Gastrocnemius medialis (tissue), 4 donors: ENCODE measurements around the gene BCL2L12. TPM values are rescaled to one million over a fixed set of nuclear protein-coding genes. Genes with fewer than 3 reads are reported as not detected.

Source experiments
- ATAC-seq, 2 donors: fragments of 150-250 bp; one replicate each; pipeline ENCODE4 v1.9.1; 2016
- DNase-seq, 2 donors: peaks; one replicate each; pipeline ENCODE4 v3.0.0-alpha.2; 2019
- H3K27ac ChIP-seq, 4 donors: fragments of 200-600 bp; sonication (generic); 1 replicate in 1 of 4; 2 replicates in 3 of 4; pipeline ENCODE4 v1.5.1; 2016 to 2018; ENCODE audit warnings: mild to moderate bottlenecking in 2 of 4, moderate library complexity in 1 of 4
- H3K27me3 ChIP-seq, 3 donors: fragments of 200-600 bp; sonication (generic) in 2 of 3; 1 replicate in 1 of 3; 2 replicates in 2 of 3; pipeline versions ENCODE4 v1.5.1 to v1.6.0; 2016 to 2019; ENCODE audit warnings: mild to moderate bottlenecking in 1 of 3, moderate library complexity in 1 of 3
- H3K36me3 ChIP-seq, 2 donors: fragments of 200-600 bp; sonication (generic) in 1 of 2; one replicate each; pipeline ENCODE4 v1.5.1; 2017 to 2018
- H3K4me1 ChIP-seq, 2 donors: fragments of 200-600 bp; sonication (generic) in 1 of 2; one replicate each; pipeline ENCODE4 v1.5.1; 2016 to 2017; ENCODE audit warnings: mild to moderate bottlenecking in 2 of 2
- H3K4me3 ChIP-seq, 4 donors: fragments of 200-600 bp; sonication (generic) in 3 of 4; 1 replicate in 1 of 4; 2 replicates in 3 of 4; pipeline ENCODE4 v1.5.1; 2016 to 2019; ENCODE audit warnings: mild to moderate bottlenecking in 2 of 4
- H3K9me3 ChIP-seq, 3 donors: fragments of 200-600 bp; sonication (generic) in 2 of 3; 1 replicate in 1 of 3; 2 replicates in 2 of 3; pipeline ENCODE4 v1.5.1; 2016 to 2019
- CTCF ChIP-seq, 5 experiments: fragments of 450-650 bp in 3 of 5; fragments of 200-600 bp in 2 of 5; sonication (generic) in 2 of 5; IDR thresholded peaks in 4 of 5; conservative IDR thresholded peaks in 1 of 5; 1 replicate in 4 of 5; 2 replicates in 1 of 5; pipeline ENCODE4 v1.5.1; 2016 to 2019; ENCODE audit warnings: antibody characterized with exemption in 5 of 5, mild to moderate bottlenecking in 3 of 5, moderate library complexity in 3 of 5
- POLR2A ChIP-seq, 2 donors: fragments of 450-650 bp; IDR thresholded peaks; one replicate each; pipeline ENCODE4 v1.6.1; 2017; ENCODE audit warnings: antibody characterized with exemption in 2 of 2, mild to moderate bottlenecking in 2 of 2, moderate library complexity in 2 of 2
- in situ Hi-C, 4 donors: fragments of 200-750 bp; cut with MboI; loops; one replicate each; pipeline versions ENCODE4 v1.15.0 to v1.8.0; 2017; ENCODE audit warnings: low sequenced_read_pairs in 4 of 4
- intact Hi-C: fragments of 100-400 bp; cut with DNase I; formaldehyde crosslinking; loops from one replicate; pipeline ENCODE4 v1.15.1; 2023; ENCODE audit warnings: low total_unique reads
- total RNA-seq, 4 donors: library from RNA; depleted of rRNA; stranded (reverse); fragments of >200 nt; gene quantifications; one replicate each; pipeline versions ENCODE4 v1.1.0 to v1.2.3, GENCODE V29; 2016

The BCL2L12 gene
- total RNA-seq, 4 donors from 2014 or later = 10.7 to 12.9 (median 11.8) TPM

- in situ Hi-C loops = loop anchor here in 1 of 4 donors (10.0 kb wide), 1 partner anchor 86 kb away; no protein-coding TSS in a partner anchor
- H3K4me3 ChIP-seq = no peak overlapping the region
- H3K27me3 ChIP-seq = no peaks in the 10 kb centered on the region
- no peak for DNase-seq
- peaks cover 8 to 17% of the 10 kb centered on the region in 2 donors for H3K4me1 ChIP-seq
- TF ChIP-seq POLR2A (IDR thresholded peaks at IDR 0.05) = no peak
- ATAC-seq = no peak
- no peak overlapping the region for H3K27ac ChIP-seq
- intact Hi-C loops = no loop called here
- H3K9me3 ChIP-seq = no peaks in the 10 kb centered on the region
- H3K36me3 ChIP-seq = peaks cover 0 to 69% of the 10 kb centered on the region in 2 donors
These were observed 5.3 kb upstream of the BCL2L12 start for GRCh38 chr19:49660338-49660961.

GRCh38 chr19:49662011-49662410 lies 3.7 kb upstream of the BCL2L12 start:
- no peak for DNase-seq
- Histone ChIP-seq H3K27me3 (no peaks in the 10 kb centered on the region), H3K9me3 (no peaks in the 10 kb centered on the region), H3K36me3 (peaks cover 0 to 53% of the 10 kb centered on the region in 2 donors), H3K4me1 (peaks cover 16 to 23% of the 10 kb centered on the region in 2 donors), H3K27ac (no peak overlapping the region), H3K4me3 (no peak overlapping the region)
- TF ChIP-seq CTCF (IDR thresholded peaks at IDR 0.05 in 4 of 5, conservative IDR thresholded peaks at IDR 0.05 in 1 of 5) (no peak), POLR2A (IDR thresholded peaks at IDR 0.05) (no peak)
- no peak for ATAC-seq
- intact Hi-C loops = no loop called here
- in situ Hi-C loops = loop anchor here in 1 of 4 donors (10.0 kb wide), 1 partner anchor 87 kb away; no protein-coding TSS in a partner anchor

DNA sequence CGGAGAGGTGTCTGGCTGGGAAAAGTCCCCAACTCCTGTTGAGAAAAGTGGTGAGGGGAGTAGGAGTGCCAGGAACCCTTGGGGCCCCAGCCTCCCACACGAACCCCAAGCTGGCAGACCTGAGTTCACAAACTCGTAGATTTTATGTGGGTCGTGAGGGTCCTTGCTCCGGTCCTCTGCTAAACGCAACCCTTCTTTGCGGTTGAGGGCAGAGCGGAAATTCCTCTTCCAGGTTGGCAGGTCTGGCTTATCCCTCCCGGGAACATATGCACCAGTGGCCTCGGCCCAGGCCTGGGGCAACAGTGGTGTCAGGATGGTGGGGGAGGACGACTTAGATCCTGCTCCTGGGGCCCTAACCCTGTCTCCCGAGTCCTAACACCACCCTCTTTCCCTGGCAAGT lies 2.5 kb upstream of the BCL2L12 start:
- intact Hi-C loops = no loop called here
- no peak for TF ChIP-seq CTCF (IDR thresholded peaks at IDR 0.05 in 4 of 5, conservative IDR thresholded peaks at IDR 0.05 in 1 of 5)
- TF ChIP-seq POLR2A (IDR thresholded peaks at IDR 0.05) = no peak
- Histone ChIP-seq H3K36me3 (peaks cover 0 to 41% of the 10 kb centered on the region in 2 donors), H3K27me3 (no peaks in the 10 kb centered on the region), H3K4me3 (no peak overlapping the region), H3K4me1 (peaks cover 16 to 23% of the 10 kb centered on the region in 2 donors), H3K27ac (no peak overlapping the region), H3K9me3 (no peaks in the 10 kb centered on the region)
- in situ Hi-C loops = loop anchor here in 1 of 4 donors (10.0 kb wide), 1 partner anchor 88 kb away; no protein-coding TSS in a partner anchor
- DNase-seq (no peak), ATAC-seq (no peak)

DNA sequence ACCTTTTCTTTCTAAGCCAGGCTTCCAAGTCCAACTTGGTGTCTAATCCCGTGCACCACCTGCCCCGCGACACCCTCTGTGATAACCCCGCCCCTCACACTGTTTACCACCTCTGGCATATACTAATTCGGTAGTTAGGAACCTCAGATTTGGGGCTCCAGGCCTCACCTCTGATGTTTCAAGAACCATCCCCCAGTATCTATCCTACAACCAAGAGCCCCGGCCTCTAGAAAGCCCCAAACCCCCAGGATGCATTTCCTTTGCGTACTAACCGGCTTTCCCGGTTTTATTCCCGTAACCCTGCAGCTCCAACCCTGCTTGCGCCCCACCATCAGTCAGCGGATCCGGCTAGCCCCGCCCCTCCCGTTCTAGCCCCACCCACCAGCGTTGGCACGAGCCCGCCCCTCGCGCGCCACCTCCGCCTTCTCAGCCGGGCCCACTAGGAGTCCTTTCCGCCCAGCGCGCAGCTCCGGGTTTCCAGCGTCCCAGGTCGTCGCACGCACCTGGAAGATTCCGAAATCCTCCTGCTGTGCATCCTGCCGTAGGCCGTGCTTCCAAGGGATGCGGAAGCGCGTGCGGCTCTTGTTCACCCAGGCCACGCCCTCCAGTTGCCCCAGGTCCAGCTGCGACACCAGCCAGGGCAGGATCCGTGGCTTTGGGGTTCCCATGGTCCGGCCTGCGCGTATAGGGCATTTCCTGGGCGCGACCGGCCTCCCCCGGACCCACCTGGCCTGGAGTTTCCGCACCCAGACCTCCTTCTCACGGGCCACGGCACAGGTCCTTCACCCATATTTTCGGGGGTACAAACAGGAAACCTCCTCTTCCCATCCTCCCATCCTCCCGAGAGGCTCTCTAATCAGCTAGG lies 1.3 kb upstream of the BCL2L12 start:
- peak; percentile 75 to 83 for DNase-seq
- H3K4me1 ChIP-seq = peaks cover 16 to 23% of the 10 kb centered on the region in 2 donors
- in situ Hi-C loops = loop anchor here in 1 of 4 donors (10.0 kb wide), 1 partner anchor 90 kb away; no protein-coding TSS in a partner anchor
- H3K27ac ChIP-seq = peak overlapping the region; percentile 81 to 88 (median 87)
- ATAC-seq = peak; percentile 61 to 66
- H3K27me3 ChIP-seq = no peaks in the 10 kb centered on the region
- H3K4me3 ChIP-seq = peak overlapping the region; percentile 70 to 81 (median 72)
- H3K36me3 ChIP-seq = peaks cover 0 to 29% of the 10 kb centered on the region in 2 donors
- TF ChIP-seq CTCF (IDR thresholded peaks at IDR 0.05 in 4 of 5, conservative IDR thresholded peaks at IDR 0.05 in 1 of 5) = peak in 4 of 5 experiments; percentile 15 to 58 (median 36)
- TF ChIP-seq POLR2A (IDR thresholded peaks at IDR 0.05) = peak; percentile 44 to 52
- H3K9me3 ChIP-seq = no peaks in the 10 kb centered on the region
- intact Hi-C loops = loop anchor here (1.0 kb wide), 1 partner anchor 22 kb away; the partner anchor contains the start of gene SCAF1

DNA sequence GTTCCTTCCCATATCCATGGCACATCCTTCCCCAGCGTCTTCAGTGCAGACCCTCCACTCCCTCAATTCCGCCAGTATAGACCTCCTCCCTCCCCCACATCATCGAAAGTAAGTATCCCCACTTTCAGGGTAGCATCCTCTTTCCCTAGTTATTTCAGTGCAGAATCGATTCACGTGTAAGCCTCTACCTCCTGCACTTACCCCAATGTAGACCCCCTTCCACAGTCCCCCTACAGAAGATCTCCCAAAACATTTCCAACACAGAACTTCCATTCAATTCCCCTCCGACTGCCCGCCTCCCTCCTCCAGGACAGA lies 740 bp upstream of the BCL2L12 start:
- in situ Hi-C loops = loop anchor here in 1 of 4 donors (10.0 kb wide), 1 partner anchor 90 kb away; no protein-coding TSS in a partner anchor
- Histone ChIP-seq H3K27ac (peak overlapping the region; percentile 81 to 88 (median 87)), H3K27me3 (no peaks in the 10 kb centered on the region), H3K4me3 (peak overlapping the region; percentile 70 to 81 (median 72)), H3K4me1 (peaks cover 16 to 23% of the 10 kb centered on the region in 2 donors), H3K36me3 (peaks cover 0 to 24% of the 10 kb centered on the region in 2 donors), H3K9me3 (no peaks in the 10 kb centered on the region)
- no peak for DNase-seq
- intact Hi-C loops = no loop called here
- TF ChIP-seq CTCF (IDR thresholded peaks at IDR 0.05 in 4 of 5, conservative IDR thresholded peaks at IDR 0.05 in 1 of 5) (no peak), POLR2A (IDR thresholded peaks at IDR 0.05) (no peak)
- no peak for ATAC-seq
